Measurements from ENCODE around the gene TEDDM1.
"Not testable (repeated sequence)": the region's sequence is repeated elsewhere in the genome, so short reads cannot be mapped to it uniquely, and the experiment has no call there.

Gene TEDDM1

DNA sequence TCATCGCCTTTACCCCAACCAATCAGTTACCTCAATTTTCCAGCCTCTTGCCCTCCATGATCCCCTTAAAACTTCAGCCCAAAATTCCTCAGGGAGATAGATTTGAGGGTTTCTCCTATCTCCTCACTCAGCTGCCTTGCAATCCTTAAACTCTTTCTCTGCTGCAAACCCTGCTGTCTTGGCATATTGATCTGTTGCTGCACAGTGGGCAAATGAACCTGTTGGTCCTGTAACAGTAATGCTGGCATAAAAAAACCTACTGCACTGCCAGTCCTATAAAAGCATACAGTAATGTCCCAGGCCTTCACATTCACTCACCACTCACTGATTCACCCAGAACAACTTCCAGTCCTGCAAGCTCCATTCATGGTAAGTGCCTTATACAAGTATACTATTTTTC is 5.1 kb upstream of the TEDDM1 start:
- DNase-seq, result no peak

DNA sequence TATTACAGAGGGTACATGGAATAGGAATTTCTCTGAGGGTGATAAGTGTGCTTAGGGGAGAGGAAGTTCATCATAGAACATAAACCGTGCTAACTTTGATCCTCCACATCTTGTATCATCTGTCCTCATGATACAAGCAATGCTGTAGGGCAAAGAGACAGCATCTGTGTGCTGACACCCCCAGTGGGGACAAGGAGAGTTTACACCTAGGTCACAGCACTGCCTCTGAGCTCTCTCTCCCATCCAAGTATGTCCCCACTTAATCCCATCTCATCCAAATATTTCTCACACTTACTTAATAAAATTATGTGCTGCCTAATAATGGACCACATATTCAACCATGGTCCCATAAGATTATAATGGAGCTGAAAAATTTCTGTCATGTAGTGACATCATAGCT is 4.3 kb upstream of the TEDDM1 start:
- no peak for DNase-seq

DNA sequence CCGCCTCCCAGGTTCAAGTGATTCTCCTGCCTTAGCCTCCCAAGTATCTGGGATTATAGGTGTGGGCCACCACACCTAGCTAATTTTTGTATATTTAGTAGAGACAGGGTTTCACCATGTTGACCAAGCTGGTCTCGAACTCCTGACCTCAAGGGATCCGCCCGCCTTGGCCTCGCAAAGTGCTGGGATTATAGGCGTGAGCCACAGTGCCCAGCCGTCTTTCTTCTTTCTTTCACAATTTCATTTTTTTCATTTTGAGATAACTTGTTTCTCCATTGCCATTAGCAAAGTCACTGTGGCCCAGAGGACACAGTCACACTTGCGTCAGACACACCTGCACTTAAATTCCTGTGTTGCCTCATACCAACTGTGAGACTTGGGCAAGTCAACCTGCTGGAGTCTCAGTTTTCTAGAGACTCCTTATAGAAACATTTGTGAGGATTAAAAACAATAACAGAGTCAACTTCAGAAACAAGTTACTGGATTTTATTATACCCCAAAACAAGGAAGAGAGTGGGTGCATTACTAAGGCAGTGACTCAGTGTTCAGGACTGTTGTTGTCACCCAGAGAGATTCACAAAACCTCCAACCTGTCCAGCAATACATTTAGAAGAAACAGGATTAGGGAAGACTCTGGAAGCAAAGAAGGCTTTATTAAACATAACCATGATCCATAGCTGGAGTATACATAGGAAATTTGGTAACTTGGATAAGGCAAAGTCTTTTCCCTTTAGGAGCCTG is 2.6 kb downstream of the TEDDM1 start:
- no peak for DNase-seq

DNA sequence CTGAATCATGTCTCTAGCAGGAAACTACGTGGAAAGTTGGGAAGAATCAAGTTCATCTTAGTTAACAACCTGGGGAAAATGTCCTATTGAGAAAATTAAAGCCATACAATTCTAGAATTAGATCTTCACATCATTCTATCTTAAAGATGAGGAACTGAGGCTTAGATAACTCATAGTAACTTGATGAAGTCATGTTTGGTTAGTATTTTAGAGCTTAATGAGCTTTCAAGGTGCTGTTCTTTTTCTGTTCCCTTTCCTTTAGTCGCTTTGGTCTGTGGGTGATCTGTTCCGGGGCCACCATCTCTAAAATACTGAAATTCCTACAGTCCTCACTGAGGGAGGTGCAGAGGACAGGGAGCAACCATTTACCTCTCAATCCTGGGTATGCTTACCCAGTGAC is 4.6 kb downstream of the TEDDM1 start:
- DNase-seq, result no peak

DNA sequence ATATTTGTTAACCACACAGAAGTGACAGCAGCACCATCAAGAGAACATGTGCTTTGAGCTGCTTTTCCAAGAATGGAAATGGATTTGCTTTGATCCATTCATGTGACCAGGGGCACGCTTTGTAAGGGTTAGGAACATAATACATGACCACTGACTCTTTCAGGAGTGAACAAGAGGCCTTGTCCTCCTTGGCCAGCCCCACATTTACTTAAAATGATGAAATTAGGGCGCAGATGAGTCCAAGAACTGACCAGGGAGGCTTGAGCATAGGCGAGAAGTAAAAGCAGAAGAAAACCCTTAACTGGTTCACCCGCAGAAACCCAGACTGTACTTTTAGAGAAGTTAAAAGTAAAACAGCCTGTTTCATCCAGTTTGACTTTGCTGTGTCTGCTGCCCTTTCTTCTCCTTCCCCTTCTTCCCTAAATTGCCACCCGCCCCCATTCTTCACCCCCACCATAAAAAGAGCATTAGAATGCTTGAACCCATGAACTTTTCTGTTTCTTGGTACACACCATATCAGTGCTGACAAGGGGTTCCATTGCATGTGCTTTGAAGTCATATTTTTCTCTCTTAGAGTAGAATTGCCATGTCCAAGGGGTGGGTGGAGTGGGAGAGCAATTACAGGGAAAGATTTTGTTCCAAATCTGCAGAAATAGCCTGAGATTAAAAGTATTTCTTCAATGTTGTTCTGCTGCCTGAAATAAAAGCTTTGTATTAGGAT is 6.3 kb downstream of the TEDDM1 start:
- DNase-seq, result peak; percentile 86

DNA sequence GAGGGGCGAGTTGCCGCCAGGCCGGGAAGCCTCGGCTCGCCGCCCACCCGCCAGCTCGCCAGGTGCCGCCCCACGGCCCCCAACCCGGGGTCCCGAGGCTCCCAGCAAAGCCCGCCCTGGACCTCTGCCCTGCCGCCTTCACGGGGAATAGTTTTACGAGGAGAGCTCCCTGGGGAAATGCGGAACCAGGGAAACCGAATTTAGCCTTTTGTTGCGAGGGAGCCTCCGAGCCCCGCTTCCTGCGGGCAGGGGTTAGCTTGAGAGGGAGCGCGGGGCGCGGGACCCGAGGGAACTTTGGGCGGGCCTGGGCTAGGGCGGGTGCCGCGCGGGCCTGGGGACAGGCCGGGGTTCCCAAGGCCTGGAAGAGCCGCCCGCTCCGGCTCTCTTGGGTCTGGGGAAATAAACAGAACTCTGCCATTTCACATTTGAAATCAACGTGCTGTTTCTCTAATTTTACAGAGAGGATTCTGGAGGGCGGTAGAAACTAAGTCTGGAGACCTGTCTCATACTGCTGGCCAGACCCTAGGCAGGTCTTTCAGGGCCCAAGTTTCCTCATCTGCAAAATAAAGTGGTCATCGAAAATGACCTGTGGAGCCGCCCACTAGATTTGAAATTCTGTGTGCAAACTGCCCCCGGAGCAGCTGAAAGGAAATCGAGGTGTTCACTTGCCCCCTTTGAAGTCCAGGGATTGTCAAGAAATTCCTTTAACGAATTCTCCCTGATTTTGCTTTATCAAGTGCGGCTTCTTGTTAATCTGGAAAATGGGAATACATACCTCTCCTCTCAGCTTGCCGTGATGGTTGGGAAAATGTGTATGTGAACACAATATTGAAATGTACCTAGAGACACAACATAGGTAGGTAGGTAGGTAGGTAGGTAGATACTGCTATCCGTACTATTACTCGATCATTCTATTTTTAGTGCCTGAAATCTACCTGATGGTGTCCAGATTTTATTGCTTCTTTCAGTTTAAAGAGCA is 8.1 kb downstream of the TEDDM1 start:
- peak; percentile 75 for DNase-seq

DNA sequence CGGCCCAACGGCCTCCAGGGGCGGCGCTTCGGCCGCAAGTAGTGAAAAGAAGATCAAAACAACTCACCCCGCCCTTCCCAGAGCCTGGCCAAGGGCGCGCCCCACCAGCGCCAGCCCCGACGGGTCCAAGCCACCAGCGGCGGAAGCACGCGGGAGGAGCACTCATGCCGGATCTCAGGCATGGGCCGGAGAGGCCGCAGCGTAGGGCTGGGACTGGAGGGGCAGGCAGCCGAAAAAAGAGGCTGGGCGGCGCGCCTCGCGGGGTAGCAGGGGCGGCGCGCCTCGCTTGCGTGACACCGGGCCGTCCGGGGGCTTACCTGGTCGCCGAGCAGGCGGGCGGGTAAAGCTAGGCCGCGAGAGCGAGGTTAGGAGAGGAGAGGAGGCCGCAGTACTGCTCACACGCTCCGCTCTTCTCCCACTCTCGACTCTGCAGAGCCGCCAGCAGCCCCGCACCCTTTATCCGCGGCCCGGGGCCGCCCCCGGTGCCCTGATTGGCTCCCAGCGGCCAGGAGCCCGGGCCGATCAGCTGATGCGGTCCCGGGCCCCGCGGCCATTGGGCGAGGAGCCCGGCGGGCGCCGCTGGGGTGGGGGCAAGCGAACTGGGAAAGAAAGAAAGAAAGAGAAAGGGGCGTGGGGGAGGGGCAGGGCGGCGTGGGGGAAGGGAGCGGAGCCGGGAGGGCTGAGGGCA is 9.0 kb downstream of the TEDDM1 start, which contains the start of gene GLUL:
Gene GLUL (minus strand): TSS at position 429 of the 688 bp plus-strand sequence. CDS start 3,053 bp downstream, outside the sequence.
- peak; percentile 98 for DNase-seq

DNA sequence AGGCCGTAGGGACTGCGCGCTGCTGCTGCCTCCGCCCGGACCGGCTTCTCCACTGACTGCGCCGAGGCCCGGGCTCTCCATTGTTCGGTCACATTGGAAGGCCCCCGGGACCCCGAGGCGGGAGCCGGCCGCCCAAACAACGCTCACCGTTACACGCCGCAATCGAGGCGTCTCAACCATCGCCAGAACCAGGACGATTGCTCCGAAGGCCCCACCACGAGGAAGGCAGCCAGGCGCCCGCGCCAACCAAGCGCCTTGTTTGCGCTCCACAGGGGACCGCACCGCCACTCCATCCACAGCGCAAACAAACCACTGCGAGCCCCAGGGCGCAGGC is 9.5 kb downstream of the TEDDM1 start:
- no peak for DNase-seq

DNA sequence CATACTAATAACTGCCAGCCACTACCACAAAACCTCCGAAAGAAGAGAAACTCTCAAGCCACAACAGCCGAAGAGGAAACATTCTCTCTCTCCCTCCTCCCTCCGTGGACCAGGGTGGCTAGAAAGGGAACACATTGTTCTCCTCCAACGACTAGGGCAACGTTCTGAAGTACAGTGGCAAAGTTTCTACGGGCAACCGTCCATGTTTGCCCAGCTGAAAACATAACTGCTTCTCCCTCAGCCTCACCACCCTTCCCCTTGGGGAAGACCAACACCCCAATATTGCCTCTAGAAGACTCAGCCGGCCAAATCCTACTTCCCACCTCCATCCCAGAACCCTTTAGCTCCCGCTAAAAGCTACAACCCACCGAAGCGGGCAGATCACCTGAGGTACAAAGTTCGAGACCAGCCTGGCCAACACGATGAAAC is 10.8 kb downstream of the TEDDM1 start:
- peak; percentile 57 for DNase-seq

DNA sequence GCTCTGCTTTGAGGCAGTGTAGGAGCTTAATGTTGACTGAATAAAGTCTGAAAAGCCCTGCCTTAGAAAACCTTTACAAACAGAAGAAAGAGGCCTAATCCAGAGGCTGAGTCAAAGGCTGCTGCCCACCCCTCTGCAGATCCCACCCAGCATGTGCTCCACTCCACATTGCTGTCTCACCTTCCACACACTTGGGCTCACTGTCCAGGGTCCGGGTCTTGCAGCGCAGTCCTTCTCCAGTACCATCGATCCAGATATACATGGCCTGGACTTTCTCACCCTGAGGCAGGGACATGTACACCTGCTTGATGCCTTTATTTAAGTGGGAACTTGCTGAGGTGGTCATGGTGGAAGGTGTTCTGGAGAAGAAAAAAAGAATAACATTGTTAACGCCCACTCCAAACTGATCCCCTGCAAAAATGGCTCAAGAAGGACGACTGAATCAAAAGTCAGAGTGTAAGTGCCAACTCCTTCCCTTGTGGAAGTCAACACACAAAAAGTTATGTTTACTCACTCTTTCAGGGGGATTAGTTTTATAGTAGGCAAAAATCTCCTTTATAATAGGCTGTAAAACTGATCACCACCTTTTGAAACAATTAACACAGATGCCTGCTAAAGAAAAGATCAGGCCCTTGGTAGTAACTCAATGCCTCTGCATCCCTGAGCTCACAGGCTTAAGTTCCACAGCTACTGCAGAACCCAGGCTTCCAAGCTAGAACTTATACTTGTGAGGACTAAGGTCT is 11.9 kb downstream of the TEDDM1 start:
- DNase-seq, result no peak

DNA sequence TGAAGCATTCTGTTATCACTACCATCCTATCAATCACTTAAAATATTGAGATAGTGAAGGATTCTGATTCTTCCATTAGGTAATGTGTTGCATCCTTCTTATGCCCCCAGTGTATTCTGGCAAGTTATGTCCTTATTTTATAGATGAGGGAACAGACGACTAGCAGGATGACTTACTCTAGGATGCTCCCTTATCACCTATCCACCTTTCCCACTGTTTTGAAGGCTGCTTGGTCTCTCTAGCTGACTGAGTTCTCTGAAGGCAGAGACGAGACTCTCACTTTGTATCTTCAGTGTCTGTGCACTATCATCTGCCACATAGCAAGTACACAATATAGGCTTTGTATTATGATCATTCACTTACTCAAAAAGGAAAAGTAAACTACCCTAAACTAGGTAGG is 12.9 kb downstream of the TEDDM1 start:
- no peak for DNase-seq

DNA sequence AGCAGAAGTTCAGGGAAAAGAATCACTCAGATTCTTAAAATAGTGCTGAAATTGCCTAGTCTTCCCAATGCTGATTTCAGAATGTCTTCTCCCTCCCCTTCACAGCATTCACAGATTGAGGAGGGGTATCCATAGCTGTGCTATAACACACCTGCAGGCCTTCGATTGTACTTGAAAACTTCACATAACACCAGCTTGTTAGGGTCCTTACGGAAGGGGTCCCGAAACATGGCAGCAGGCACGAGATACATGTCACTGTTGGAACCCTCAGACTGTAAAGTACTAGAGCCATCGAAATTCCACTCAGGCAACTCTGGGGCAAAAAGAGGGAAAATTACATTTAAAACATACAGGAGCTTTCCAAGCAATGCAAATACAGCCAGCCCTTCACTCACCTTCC is 13.5 kb downstream of the TEDDM1 start:
- no peak for DNase-seq

DNA sequence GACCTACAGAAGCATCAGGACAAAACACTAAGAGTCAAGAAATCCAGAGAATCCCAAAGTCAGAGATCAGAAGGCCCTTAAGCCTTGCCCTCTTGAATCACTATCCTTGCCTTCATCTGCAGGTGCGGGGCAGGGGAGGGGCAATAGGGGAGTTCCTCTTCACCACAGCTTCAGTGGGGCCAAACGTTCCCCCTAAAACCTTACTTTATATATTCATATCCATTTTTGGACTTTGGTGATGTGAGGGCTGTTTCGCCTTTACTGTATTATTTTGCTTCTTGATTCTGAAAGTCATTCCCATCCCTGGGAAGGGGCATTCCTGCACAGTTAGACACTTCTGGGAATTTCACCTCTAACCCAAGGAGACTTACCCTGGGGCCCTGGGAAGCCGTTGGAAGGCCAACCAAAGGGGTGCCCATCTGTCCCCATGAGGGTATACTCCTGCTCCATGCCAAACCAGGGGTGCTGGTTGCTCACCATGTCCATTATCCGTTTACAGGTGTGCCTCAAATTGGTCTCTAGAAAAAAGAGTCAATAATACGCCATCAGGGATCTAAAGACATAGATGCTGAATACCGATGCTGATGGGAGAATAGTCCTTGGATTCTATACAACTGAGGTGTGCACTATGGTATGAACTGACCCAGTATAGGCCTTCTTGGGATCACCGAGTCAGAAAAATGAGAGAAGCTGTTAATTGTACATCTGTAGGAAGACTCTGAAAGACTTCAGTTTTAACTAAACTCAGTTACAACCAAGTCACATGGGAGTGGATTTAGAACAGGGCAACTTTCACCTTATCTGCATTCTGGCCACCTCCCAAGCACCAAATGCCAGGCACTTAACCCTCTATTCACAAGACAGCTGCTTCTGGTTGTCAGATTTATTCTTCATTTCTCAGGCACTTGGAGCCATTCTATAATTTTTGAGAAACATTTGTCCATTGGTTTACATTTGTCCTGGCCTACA is 14.3 kb downstream of the TEDDM1 start:
- no peak for DNase-seq

DNA sequence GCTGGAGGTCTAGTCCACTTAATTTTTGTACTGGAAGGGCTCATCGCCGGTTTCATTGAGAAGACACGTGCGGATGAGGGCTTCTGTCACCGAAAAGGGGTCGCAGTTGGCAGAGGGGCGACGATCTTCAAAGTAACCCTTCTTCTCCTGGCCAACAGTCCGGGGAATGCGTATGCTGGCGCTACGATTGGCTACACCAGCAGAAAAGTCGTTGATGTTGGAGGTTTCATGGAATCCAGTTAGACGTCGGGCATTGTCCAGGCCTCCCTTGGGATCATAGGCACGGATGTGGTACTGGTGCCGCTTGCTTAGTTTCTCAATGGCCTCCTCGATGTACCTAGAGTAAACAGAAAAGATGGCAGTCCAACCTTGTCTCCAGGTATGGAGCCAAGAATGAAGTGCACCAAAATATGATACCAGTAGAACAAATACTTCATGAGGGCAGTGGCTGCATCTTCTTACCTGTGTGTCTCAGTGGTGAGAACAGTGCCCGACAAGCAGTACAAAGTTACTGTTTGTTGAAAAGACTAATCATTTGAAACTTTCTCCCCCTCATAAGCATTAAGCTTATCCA is 16.0 kb downstream of the TEDDM1 start:
- DNase-seq, result no peak

DNA sequence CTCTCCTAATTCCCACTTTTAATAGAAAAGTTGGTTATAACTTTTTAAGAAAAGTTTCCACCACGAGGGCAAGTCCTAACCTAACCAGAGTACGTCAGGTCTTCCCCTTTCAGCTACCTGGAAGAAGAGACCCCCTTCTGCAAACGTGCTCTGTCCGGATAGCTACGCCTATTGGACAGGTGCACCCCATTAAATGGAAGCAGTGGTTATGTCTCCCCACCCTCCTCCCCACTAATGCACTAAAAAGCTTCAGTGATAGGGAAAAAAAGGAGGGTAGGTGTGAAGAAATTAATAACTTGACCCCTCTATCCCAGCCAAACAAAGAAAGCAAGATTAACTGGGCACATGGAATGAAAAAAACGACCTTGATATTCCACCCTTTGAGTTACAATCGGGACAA is 16.5 kb downstream of the TEDDM1 start:
- DNase-seq, result no peak

DNA sequence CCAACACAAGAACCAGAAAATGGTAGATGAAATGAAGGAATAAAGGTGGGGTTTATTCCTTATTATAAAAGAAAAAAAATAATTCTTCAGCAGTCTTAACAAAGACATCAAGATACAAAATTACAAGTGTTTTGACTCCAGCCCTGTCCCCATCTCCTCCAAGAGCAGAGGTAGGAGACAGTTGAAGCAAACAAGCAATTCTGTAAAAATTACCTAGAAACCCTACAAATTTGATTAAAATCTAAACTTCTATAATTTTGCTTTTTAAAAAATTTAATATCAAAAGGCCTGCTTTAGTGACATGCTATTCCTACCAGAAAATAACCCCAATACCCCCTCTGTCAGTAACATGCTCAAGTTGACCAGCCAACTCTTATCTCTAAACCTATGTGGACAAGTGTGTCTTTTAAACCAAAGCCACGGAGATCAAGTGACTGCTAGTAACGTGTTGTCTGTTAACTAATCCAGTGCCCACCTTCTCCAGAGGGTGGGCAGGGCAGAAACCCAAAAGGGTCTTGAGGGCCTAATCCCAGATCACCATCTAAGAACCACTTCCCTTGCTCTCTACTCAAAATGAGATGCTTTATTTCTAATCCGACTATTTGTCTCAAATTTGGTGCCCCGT is 17.3 kb downstream of the TEDDM1 start:
- DNase-seq, result no peak

DNA sequence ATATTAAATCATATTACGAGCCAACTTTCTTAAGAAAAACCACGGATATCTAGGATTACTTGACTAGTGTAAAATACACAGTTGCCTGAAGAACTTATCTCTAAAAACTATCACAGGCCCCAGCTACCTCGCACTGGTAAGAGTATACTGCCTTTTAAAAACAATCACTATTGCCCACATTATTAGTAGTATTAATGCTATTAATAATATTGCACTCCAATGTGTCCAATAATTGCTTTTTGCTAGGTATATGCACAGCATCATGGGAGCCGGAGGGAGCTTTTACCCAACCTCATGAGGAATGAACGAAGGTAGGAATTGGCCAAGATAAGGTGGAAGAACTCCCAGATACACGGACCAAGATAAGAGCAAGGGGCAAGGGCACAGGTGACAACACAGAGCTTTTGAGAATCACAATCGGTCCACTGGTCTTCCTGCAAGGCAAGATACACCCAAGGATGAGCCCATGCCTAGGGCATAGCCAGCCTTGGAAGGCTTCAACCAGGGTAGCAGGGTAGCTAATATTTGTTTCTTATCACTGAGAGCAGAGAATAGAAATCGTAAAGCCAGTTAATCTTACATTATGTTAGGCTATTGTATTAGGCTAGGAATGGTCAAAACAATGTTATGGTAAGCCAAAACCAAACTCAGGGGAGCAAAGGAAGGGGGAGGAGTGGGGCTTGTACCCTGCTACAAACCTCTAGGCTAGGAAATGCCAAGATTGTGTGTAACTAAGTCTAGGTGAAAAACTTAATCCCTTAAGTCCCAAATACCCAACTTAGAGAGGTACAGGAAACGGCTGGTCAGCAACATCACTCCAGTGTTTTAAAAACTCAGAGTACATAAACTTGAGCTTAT is 18.3 kb downstream of the TEDDM1 start:
- DNase-seq, result no peak

DNA sequence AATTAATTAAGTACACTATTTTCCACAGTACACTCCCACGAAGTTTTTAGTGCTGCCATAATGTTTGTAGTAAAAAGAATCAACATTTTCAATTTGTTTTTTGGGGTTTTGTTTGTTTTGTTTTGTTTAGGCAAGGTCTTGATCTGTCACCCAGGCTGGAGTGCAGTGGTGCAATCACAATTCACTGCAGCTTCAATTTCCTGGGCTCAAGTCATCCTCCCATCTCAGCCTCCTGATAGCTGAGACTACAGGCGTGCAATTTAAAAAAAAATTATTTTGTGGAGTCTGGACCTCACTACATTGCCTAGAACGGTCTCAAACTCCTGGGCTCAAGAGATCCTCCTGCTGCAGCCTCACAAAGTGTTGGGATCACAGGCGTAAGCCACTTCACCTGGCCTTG is 20.3 kb downstream of the TEDDM1 start:
- no peak for DNase-seq

DNA sequence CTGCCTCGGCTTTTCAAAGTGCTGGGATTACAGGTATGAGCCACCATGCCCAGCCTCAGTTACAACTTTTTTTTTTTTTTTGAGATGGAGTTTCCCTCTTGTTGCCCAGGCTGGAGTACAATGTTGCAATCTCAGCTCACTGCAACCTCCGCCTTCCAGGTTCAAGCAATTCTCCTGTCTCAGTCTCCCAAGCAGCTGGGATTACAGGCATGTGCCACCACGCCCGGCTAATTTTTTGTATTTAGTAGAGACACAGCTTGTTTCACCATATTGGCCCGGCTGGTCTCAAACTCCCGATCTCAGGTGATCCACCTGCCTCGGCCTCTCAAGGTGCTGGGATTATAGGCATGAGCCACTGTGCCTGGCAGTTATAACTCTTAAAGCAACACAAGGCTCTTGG is 20.7 kb downstream of the TEDDM1 start:
- DNase-seq, result not testable (repeated sequence)
